ENCODE results near the gene COL28A1.

Gene COL28A1

GRCh38 chr7:7323352-7323751, 212.3 kb downstream of the COL28A1 start:
- DNase-seq: no peak

DNA sequence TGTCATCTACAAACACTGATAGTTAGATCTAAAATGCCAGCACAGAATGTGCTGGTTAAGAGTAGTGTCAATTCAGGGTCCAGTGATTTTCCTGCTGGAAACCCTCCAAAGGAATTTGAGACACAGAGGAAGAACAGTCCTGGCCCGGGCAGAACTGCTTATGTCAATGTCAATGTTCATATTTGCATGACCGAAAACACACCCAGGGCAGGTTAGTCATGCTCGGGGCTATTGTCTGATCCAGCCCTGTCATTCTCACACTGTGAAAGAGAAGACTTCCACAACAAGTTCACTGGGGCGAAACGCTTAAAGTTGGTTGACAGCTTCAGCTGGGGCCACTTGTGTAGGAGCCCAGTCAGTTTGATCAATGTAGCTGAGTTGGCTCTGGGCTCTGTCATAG, 214.0 kb downstream of the COL28A1 start:
- DNase-seq: no peak

DNA sequence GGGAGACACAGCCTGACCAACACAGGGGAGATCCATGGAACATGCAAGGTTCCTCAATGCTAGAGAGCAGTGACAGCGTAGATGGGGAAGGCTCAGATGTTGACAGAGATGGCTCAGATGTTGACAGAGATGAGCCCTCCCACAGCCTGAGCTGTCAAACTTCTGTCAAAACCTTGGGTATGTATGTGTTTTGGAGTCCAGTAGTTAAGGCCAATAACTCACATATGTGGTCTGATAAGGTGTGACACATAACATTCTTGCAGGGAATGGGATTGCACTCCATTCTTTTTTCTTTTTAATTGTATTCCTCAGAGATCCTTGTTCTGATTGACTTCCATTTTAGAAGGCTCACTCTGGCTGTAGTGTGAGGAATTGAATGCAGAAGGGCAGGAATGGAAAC, 217.1 kb downstream of the COL28A1 start:
- no peak for DNase-seq

GRCh38 chr7:7317850-7318249, 217.8 kb downstream of the COL28A1 start:
- no peak for DNase-seq

DNA sequence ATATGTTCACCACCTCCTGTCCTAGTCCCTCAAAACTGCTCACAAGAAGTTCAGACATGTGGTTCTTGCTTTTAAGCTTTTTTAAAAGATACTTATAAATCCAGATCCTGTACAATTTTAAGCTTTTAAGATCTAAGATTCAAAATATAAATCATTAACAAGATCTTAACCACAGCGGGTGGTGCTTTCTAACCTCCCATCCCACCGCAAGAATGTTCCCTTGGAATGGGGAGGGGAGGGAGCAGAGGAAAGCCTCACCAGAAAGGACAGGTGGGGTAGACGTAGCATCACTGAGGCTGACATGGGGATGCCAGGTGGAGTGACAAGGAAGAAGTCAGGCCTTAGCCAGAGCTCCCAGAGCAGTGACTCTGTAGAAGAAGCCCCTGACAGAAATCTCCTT, 219.8 kb downstream of the COL28A1 start:
- DNase-seq: no peak

GRCh38 chr7:7312323-7312722, 223.3 kb downstream of the COL28A1 start:
- no peak for DNase-seq

DNA sequence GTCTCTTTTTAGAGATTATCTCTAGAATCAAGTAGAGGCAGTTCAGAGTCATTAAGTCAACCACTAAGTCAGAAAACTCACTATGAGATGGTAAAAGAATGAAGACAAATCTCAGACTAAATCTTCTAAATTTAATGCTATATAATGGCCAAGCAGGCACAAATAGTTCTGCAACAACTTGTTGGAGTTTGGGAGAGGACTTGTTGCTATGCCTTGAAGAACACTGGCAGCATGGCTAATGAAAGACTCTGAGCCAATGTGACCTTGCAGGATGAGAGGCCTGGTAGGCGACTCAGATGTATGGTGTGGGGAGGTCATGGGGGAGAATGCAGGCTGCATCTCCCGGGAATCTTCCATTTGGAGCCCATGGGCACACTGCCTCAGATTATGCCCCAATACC, 224.7 kb downstream of the COL28A1 start:
- no peak for DNase-seq

DNA sequence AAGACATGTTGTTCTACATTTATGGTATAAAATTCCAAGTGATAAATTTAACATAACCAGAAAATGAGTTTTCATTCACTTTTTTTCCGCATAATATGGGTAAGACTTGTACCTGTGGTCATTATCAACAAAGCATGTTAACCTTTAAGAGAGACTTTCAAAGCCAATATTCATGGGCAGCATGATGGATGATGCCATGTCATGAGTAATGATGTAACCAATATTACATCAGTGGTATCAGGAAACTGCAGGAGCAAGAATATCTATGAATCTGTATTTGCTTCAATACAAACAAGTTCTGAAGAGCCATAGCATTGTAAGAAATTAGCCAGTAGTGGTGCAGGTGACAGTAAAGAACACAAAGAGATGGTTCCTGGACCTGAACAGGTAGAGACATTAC, 226.5 kb downstream of the COL28A1 start:
- DNase-seq: no peak
